Glomerular visceral epithelial cell (primary cell): Measurements from ENCODE around the gene PHLDB3.
"Not testable (repeated sequence)": the region's sequence is repeated elsewhere in the genome, so short reads cannot be mapped to it uniquely, and the experiment has no call there.

Experiments used
- DNase-seq: peaks from one replicate; pipeline ENCODE4 v3.0.0-alpha.2; 2016; ENCODE audit errors: extremely low spot score

PHLDB3 gene

DNA sequence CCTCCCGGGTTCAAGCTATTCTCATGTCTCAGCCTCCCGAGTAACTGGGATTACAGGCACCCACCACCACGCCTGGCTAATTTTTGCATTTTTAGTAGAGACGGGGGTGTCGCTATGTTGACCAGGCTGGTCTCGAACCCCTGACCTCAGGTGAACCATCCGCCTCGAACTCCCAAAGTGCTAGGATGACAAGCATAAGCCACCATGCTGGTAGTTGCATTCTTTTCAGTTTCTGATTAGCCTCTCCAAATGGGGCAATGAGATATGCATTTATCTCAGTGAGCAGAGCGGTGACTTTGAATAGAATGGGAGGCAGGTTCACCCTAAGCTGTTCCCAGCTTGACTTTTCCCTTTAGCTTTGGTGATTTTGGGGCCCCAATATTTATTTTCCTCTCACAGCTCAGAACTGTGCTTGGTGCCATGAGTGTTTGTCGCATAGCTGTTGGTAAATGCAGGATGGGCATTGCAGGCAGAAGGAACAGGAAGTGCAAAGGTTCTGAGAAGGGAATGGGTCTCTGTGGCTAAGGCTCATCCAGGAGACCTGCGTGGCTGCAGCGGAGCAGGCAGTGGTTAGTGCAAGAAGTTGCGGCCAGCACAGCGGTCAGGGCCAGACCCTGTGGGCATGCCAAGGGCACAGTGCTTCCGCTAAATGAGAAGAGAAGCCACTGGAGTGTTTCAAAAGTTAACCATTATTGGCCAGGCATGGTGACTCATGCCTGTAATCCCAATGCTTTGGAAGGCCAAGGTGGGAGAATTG is 59.8 kb downstream of the PHLDB3 start:
- DNase-seq: peak; percentile 85

GRCh38 chr19:43444091-43444490 is 60.5 kb downstream of the PHLDB3 start:
- not testable (repeated sequence) for DNase-seq

GRCh38 chr19:43441716-43442115 is 62.8 kb downstream of the PHLDB3 start:
- no peak for DNase-seq

GRCh38 chr19:43439709-43440063 is 64.9 kb downstream of the PHLDB3 start:
- no peak for DNase-seq

GRCh38 chr19:43439032-43439708 is 65.4 kb downstream of the PHLDB3 start:
- no peak for DNase-seq

- DNase-seq: no peak
Measured at GRCh38 chr19:43438291-43439031, 66.1 kb downstream of the PHLDB3 start.

GRCh38 chr19:43437712-43438111 is 66.8 kb downstream of the PHLDB3 start:
- DNase-seq: no peak

GRCh38 chr19:43437284-43437683 is 67.3 kb downstream of the PHLDB3 start:
- not testable (repeated sequence) for DNase-seq

DNA sequence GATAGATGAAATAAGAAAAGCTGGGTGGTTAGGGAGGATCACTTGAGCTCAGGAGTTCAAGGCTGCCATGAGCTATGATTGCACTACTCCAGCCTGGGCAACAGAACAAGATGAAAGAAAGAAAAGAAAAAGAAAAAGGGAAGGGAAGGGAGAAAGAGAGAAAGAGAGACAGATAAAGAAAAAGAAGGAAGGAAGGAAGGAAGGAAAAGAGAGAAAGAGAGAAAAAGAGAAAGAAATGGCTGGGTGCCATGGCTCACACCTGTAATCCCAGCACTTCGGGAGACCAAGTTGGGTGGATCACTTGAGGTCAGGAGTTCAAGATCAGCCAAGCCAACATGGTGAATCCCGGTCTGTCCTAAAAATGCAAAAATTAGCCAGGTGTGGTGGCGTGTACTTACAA is 68.8 kb downstream of the PHLDB3 start:
- DNase-seq: no peak

DNA sequence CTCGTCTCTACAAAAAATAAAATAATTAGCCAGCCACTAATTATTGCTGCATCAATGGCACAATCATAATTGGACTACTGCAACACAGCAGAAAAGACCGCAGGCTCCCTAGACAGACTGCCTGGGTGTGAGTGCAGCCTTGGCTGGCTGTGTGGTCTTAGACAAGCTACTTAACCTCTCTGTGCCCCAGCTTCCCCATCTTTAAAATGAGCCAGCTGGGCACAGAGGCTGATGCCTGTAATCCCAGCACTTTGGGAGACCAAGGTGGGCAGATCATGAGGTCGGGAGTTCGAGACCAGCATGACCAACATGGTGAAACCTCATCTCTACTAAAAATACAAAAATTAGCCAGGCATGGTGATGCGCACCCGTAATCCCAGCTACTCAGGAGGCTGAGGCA is 70.9 kb downstream of the PHLDB3 start:
- DNase-seq: no peak

GRCh38 chr19:43433358-43433673 is 71.2 kb downstream of the PHLDB3 start:
- no peak for DNase-seq

DNA sequence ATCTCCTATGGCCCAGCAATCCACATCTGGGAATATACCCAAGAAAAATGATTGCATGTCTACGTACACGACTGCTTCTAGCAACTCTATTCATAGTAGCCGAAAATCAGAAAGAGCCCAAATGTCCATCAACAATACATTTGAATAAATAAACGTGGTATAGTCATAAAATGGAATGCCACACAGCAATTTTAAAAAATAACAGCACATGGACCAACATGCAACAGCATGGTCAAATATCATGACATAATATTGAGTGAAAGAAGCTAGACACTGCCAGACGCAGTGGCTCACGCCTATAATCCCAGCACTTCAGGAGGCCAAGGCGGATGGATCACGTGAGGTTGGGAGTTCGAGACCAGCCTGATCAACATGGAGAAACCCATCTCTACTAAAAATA is 73.6 kb downstream of the PHLDB3 start:
- no peak for DNase-seq

GRCh38 chr19:43430142-43430710 is 74.3 kb downstream of the PHLDB3 start:
- DNase-seq: no peak

- no peak for DNase-seq
Measured at GRCh38 chr19:43429395-43429794, 75.2 kb downstream of the PHLDB3 start.

GRCh38 chr19:43425567-43426392 is 78.8 kb downstream of the PHLDB3 start:
- peak; percentile 24 for DNase-seq
